SK-N-SH (cell line): ENCODE results near the gene KRTAP5-3. TPM values are rescaled to one million over a fixed set of nuclear protein-coding genes. Genes with fewer than 3 reads are reported as not detected.
"Not testable (repeated sequence)": the region's sequence is repeated elsewhere in the genome, so short reads cannot be mapped to it uniquely, and the experiment has no call there.

ENCODE experiments used
- CTCF ChIA-PET: fragments of 300-600, 350-600 bp; formaldehyde crosslinking; extraction: SDS; loops from one replicate; lab custom pipeline; 2021; lab: Yijun Ruan, JAX
- POLR2A ChIA-PET: fragments of 350-600 bp; sonication (Branson Sonifier 250); formaldehyde crosslinking; extraction: SDS; loops from one replicate; lab custom pipeline; 2020; ENCODE audit warnings: antibody characterized with exemption, inconsistent platforms; lab: Yijun Ruan, JAX
- DNase-seq: peaks from one replicate; pipeline ENCODE4 v3.0.0; 2012
- H2AFZ ChIP-seq: fragments of 200-600 bp; sonication (generic); 2 replicates; pipeline ENCODE4 v1.8.1; 2016; ENCODE audit warnings: antibody characterized with exemption, mild to moderate bottlenecking, low read depth
- H3F3A ChIP-seq: fragments of 200-600 bp; sonication (generic); replicated peaks from 2 replicates; pipeline ENCODE3; 2016; ENCODE audit warnings: antibody characterized with exemption, mild to moderate bottlenecking; ENCODE audit not compliant: insufficient read depth
- H3K27ac ChIP-seq, 2 experiments: fragments of 200-500 bp in 1 of 2; fragments of 200-600 bp in 1 of 2; sonication (Bioruptor generic) in 1 of 2; sonication (generic), shearing (Covaris generic) in 1 of 2; 2 replicates each; pipeline versions ENCODE4 v1.5.1 to v1.6.1; 2014 to 2016; ENCODE audit warnings: low read depth in 2 of 2, inconsistent platforms in 1 of 2, low read length in 1 of 2, mild to moderate bottlenecking in 1 of 2, mixed read lengths in 1 of 2
- H3K27me3 ChIP-seq: fragments of 200-600 bp; sonication (generic), shearing (Covaris generic); 2 replicates; pipeline ENCODE4 v1.6.1; 2016; ENCODE audit warnings: mixed run types; ENCODE audit not compliant: insufficient read depth
- H3K36me3 ChIP-seq, 2 experiments: fragments of 200-500 bp in 1 of 2; fragments of 200-600 bp in 1 of 2; sonication (Bioruptor generic) in 1 of 2; sonication (generic) in 1 of 2; replicated peaks in 1 of 2; 2 replicates each; pipeline versions ENCODE3 to v1.5.1; 2014 to 2016; ENCODE audit warnings: low read length in 1 of 2, mild to moderate bottlenecking in 1 of 2; ENCODE audit not compliant: insufficient read depth in 2 of 2, control insufficient read depth in 1 of 2
- H3K4me1 ChIP-seq, 2 experiments: fragments of 200-500 bp in 1 of 2; fragments of 200-600 bp in 1 of 2; sonication (Bioruptor generic) in 1 of 2; sonication (generic), shearing (Covaris generic) in 1 of 2; 2 replicates each; pipeline versions ENCODE4 v1.5.1 to v1.6.1; 2014 to 2016; ENCODE audit warnings: low read depth in 1 of 2, low read length in 1 of 2, mixed run types in 1 of 2; ENCODE audit not compliant: insufficient read depth in 2 of 2, control insufficient read depth in 1 of 2
- H3K4me2 ChIP-seq: fragments of 200-600 bp; sonication (generic), shearing (Covaris generic); 2 replicates; pipeline ENCODE4 v1.6.1; 2017; ENCODE audit warnings: mixed run types
- H3K4me3 ChIP-seq, 2 experiments: fragments of 200-500 bp in 1 of 2; fragments of 200-600 bp in 1 of 2; sonication (Bioruptor generic) in 1 of 2; sonication (generic), shearing (Covaris generic) in 1 of 2; 2 replicates each; pipeline versions ENCODE4 v1.5.1 to v1.8.1; 2014 to 2016; ENCODE audit warnings: low read depth in 2 of 2, inconsistent platforms in 1 of 2, low read length in 1 of 2, mild to moderate bottlenecking in 1 of 2, mixed read lengths in 1 of 2, moderate library complexity in 1 of 2
- H3K79me2 ChIP-seq: fragments of 200-600 bp; sonication (generic); 2 replicates; pipeline ENCODE4 v1.8.1; 2017; ENCODE audit warnings: mild to moderate bottlenecking; ENCODE audit not compliant: insufficient read depth
- H3K9ac ChIP-seq: fragments of 200-600 bp; sonication (generic); 2 replicates; pipeline ENCODE4 v1.6.1; 2017; ENCODE audit warnings: mixed run types
- H3K9me2 ChIP-seq: fragments of 200-600 bp; sonication (generic); 2 replicates; pipeline ENCODE4 v1.6.1; 2017; ENCODE audit warnings: mixed run types
- H3K9me3 ChIP-seq: fragments of 200-600 bp; sonication (generic); 2 replicates; pipeline ENCODE4 v1.6.1; 2017; ENCODE audit warnings: mixed run types, mild to moderate bottlenecking, moderate library complexity
- H4K20me1 ChIP-seq: fragments of 200-600 bp; sonication (generic); 2 replicates; pipeline ENCODE4 v1.6.1; 2017; ENCODE audit warnings: mild to moderate bottlenecking, mixed run types; ENCODE audit not compliant: insufficient read depth
- CHD2 ChIP-seq: fragments of 150-350 bp; IDR thresholded peaks from 2 replicates; pipeline ENCODE4 v1.6.1; 2018; ENCODE audit warnings: low read length; ENCODE audit not compliant: partially characterized antibody
- CTCF ChIP-seq: fragments of 200-600 bp; sonication (generic); IDR thresholded peaks from 2 replicates; pipeline ENCODE4 v1.6.1; 2017; ENCODE audit warnings: antibody characterized with exemption, mild to moderate bottlenecking, moderate library complexity
- ELF1 ChIP-seq: IDR thresholded peaks from 2 replicates; pipeline ENCODE4 v1.4.0; 2012
- EP300 ChIP-seq, 2 experiments: IDR thresholded peaks; 2 replicates each; pipeline versions ENCODE4 v1.4.0 to v1.6.1; 2012; ENCODE audit warnings: borderline replicate concordance in 1 of 2, low read depth in 1 of 2, low read length in 1 of 2
- EZH2phosphoT487 ChIP-seq: fragments of 200-600 bp; sonication (generic); IDR thresholded peaks from 2 replicates; pipeline ENCODE4 v1.6.1; 2017; ENCODE audit warnings: low read depth, mixed run types, mild to moderate bottlenecking, antibody characterized with exemption, moderate library complexity, borderline replicate concordance
- FOSL2 ChIP-seq: IDR thresholded peaks from 2 replicates; pipeline ENCODE4 v1.4.0; 2012; ENCODE audit warnings: low read depth, mild to moderate bottlenecking, moderate library complexity, borderline replicate concordance
- FOXM1 ChIP-seq: IDR thresholded peaks from 2 replicates; pipeline ENCODE4 v1.4.0; 2012; ENCODE audit warnings: low read depth, mild to moderate bottlenecking
- GATA2 ChIP-seq: sonication (generic); formaldehyde crosslinking; IDR thresholded peaks from 2 replicates; pipeline ENCODE4 v1.5.0; 2020; ENCODE audit warnings: mild to moderate bottlenecking, missing genetic modification reagents
- JUND ChIP-seq: IDR thresholded peaks from 2 replicates; pipeline ENCODE4 v1.4.0; 2012
- MAX ChIP-seq: IDR thresholded peaks from 2 replicates; pipeline ENCODE4 v1.4.0; 2012; ENCODE audit warnings: low read depth
- MEF2A ChIP-seq: IDR thresholded peaks from 2 replicates; pipeline ENCODE4 v1.4.0; 2012; ENCODE audit warnings: low read depth, borderline replicate concordance
- NRF1 ChIP-seq: IDR thresholded peaks from 2 replicates; pipeline ENCODE4 v1.6.1; 2012; ENCODE audit warnings: low read depth, mild to moderate bottlenecking, low read length
- PBX3 ChIP-seq: IDR thresholded peaks from 2 replicates; pipeline ENCODE4; 2012
- POLR2AphosphoS5 ChIP-seq: IDR thresholded peaks from 2 replicates; pipeline ENCODE4 v1.6.1; 2012; ENCODE audit warnings: low read depth, low read length
- RCOR1 ChIP-seq: fragments of 150-350 bp; IDR thresholded peaks from 2 replicates; pipeline ENCODE4 v1.6.1; 2017; ENCODE audit warnings: antibody characterized with exemption, low read length
- RFX5 ChIP-seq: IDR thresholded peaks from 2 replicates; pipeline ENCODE4 v1.6.1; 2012; ENCODE audit warnings: mild to moderate bottlenecking, improper control_type of control experiment, low read length
- RXRA ChIP-seq: IDR thresholded peaks from 2 replicates; pipeline ENCODE4 v1.4.0; 2012; ENCODE audit warnings: low read depth, mild to moderate bottlenecking, borderline replicate concordance
- SIN3A ChIP-seq: IDR thresholded peaks from 2 replicates; pipeline ENCODE4 v1.6.1; 2012; ENCODE audit warnings: low read depth, mild to moderate bottlenecking, low read length, moderate library complexity, borderline replicate concordance
- TAF1 ChIP-seq: IDR thresholded peaks from 2 replicates; pipeline ENCODE4 v1.6.1; 2012; ENCODE audit warnings: low read depth, mild to moderate bottlenecking, low read length, moderate library complexity, borderline replicate concordance
- WGBS: methylation state at CpG from one replicate; pipeline ENCODE4 v1.1.6; 2017; ENCODE audit warnings: low lambda C conversion rate; 5-methylcytosine and 5-hydroxymethylcytosine counted together
- polyA plus RNA-seq, 3 experiments: library from polyadenylated mRNA; depleted of rRNA; stranded (reverse); fragments of >200 nt; gene quantifications; 2 replicates each; pipeline ENCODE4 v1.2.3, GENCODE V29; 2012

KRTAP5-3 gene
- polyA plus RNA-seq, 1 of the 3 experiments (the other 2 are of a cell fraction) = not detected

- H3K9me3 ChIP-seq, H3F3A ChIP-seq, H3K4me1 ChIP-seq, H3K9me2 ChIP-seq, H3K4me3 ChIP-seq, H3K9ac ChIP-seq, H4K20me1 ChIP-seq, H3K27me3 ChIP-seq, H3K36me3 ChIP-seq, H3K27ac ChIP-seq, DNase-seq, H3K4me2 ChIP-seq, POLR2A ChIA-PET, H2AFZ ChIP-seq, H3K79me2 ChIP-seq: not testable (repeated sequence)
- CTCF ChIA-PET = interaction anchor here (1.6 to 18.1 kb wide), 6 partner anchors 11 to 63 kb away, joined by 6 to 398 read pairs (median 25); partner anchors contain the start of gene KRTAP5-5
- WGBS = 84% methylated on average over 16 of the region's 16 CpGs
These were observed 32.5 kb downstream of the KRTAP5-3 start for GRCh38 chr11:1575756-1576155.

- DNase-seq = no peak
- Histone ChIP-seq H3K4me1 (peaks cover 0 to 15% of the 10 kb centered on the region in 2 experiments; a peak in 1 of 4 replicates), H3F3A (no peaks in the 10 kb centered on the region), H3K4me2 (no peak overlapping the region), H3K27me3 (peaks cover 4% of the 10 kb centered on the region; the same call in 1 of the 2 replicates), H3K4me3 (peak overlapping the region in 1 of 2 experiments; percentile 57; a peak in 2 of 4 replicates), H2AFZ (no peak overlapping the region), H3K9me2 (no peaks in the 10 kb centered on the region), H3K79me2 (no peaks in the 10 kb centered on the region), H3K9ac (no peak overlapping the region), H3K36me3 (no peaks in the 10 kb centered on the region), H3K27ac (no peak overlapping the region), H3K9me3 (peaks cover 3% of the 10 kb centered on the region; the same call in 1 of the 2 replicates), H4K20me1 (peaks cover 9% of the 10 kb centered on the region; the same call in 1 of the 2 replicates)
- TF ChIP-seq POLR2AphosphoS5 (no peak), RCOR1 (no peak), RXRA (no peak), EP300 (IDR thresholded peaks at IDR 0.05; ENCODE audit: borderline replicate concordance in 1 of 2, low read depth in 1 of 2, low read length in 1 of 2) (no peak), RFX5 (no peak), NRF1 (no peak), FOSL2 (no peak), PBX3 (no peak), CTCF (no peak), MAX (no peak), JUND (no peak), EZH2phosphoT487 (no peak), TAF1 (no peak), ELF1 (no peak), SIN3A (no peak), CHD2 (no peak), FOXM1 (no peak), MEF2A (no peak), GATA2 (CRISPR knock-in tag) (no peak)
- 32% methylated on average over 7 of the region's 7 CpGs for whole genome bisulfite sequencing
- ChIA-PET CTCF (interaction anchor here (0.6 to 18.1 kb wide), 49 partner anchors 10 to 604 kb away, joined by 3 to 398 read pairs (median 4); partner anchors contain the start of genes KRTAP5-1 and KRTAP5-5), POLR2A (interaction anchor here (1.0 to 1.1 kb wide), 4 partner anchors 21 to 52 kb away, joined by 3 to 4 read pairs (median 4); no protein-coding TSS in a partner anchor)
These were observed 33.4 kb downstream of the KRTAP5-3 start for GRCh38 chr11:1574933-1575242.
